Mammary epithelial cell (primary cell): Measurements from ENCODE around the gene IL1RAPL2.

Experiments used
- CTCF ChIP-seq, 2 donors: IDR thresholded peaks in 1 of 2; conservative IDR thresholded peaks in 1 of 2; 2 replicates each; pipeline ENCODE4 v1.5.1; 2011 to 2012; ENCODE audit warnings: inconsistent platforms in 2 of 2, low read length in 2 of 2, mild to moderate bottlenecking in 2 of 2, control low read depth in 1 of 2, low read depth in 1 of 2; ENCODE audit not compliant: insufficient read depth in 1 of 2; ENCODE audit errors: extremely low read depth in 1 of 2
- EZH2 ChIP-seq: IDR thresholded peaks from 2 replicates; pipeline ENCODE4 v1.6.1; 2012; ENCODE audit warnings: low read length, inconsistent platforms, borderline replicate concordance

- TF ChIP-seq CTCF (conservative IDR thresholded peaks at IDR 0.05 in 1 of 2, IDR thresholded peaks at IDR 0.05 in 1 of 2; ENCODE audit: extremely low read depth in 1 of 2, insufficient read depth in 1 of 2, low read depth in 1 of 2, low read length in 2 of 2) (no peak), EZH2 (no peak)
Measured at GRCh38 chrX:105347373-105347772, 781.4 kb downstream of the IL1RAPL2 start.
